Femur (tissue), 1 donor: ENCODE results near the gene PPTC7.
"Not testable (repeated sequence)": the region's sequence is repeated elsewhere in the genome, so short reads cannot be mapped to it uniquely, and the experiment has no call there.

Source experiments
- DNase-seq: peaks from one replicate; pipeline ENCODE4 v3.0.0-alpha.2; 2017

Gene PPTC7

DNA sequence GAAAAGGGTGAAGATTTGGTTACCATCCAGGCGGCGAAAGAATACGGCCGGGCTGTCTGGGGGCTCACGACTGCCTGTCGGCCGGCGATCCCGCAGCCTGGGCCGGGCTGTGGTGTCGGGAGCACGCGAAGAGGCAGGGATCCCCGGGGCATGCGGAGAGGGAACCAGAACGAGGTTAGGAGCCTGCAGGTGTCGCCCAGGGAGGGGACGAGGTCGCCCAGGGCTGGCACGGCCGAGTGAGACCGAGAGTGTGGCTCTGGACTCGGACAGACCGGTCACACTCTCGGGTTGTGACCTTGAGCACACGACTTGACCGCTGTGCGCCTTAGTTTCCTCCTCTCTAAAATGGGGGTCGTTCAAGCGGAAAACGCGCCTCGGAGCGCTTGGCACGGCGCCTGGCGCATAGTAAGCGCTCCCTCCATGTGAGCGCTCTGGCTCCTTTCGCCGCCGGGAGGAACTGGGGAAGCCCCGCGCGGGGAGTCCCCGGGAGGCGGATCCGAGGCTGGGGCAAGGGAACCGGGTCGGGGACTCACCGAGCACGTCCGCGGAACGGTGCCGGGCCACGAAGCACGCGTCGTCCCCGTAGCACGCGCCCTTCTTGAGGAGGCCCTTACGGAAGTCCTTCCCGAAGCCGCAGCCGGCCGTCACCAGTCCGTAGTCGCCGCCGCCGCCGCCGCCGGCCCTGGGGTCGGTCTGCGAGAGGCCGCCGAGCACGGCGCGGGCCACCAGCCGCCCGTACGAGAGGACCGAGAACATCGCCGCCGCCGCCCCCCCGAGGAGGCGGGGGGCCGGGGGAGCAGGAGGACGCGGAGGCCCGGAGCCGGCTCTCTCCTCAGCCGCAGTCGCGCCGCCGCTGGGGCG, 612 bp downstream of the PPTC7 start:
- DNase-seq, result peak; percentile 70

- DNase-seq, result no peak
Measured at GRCh38 chr12:110581931-110582275, 1.2 kb downstream of the PPTC7 start.

- no peak for DNase-seq
Measured at GRCh38 chr12:110579535-110580253, 3.4 kb downstream of the PPTC7 start.

DNA sequence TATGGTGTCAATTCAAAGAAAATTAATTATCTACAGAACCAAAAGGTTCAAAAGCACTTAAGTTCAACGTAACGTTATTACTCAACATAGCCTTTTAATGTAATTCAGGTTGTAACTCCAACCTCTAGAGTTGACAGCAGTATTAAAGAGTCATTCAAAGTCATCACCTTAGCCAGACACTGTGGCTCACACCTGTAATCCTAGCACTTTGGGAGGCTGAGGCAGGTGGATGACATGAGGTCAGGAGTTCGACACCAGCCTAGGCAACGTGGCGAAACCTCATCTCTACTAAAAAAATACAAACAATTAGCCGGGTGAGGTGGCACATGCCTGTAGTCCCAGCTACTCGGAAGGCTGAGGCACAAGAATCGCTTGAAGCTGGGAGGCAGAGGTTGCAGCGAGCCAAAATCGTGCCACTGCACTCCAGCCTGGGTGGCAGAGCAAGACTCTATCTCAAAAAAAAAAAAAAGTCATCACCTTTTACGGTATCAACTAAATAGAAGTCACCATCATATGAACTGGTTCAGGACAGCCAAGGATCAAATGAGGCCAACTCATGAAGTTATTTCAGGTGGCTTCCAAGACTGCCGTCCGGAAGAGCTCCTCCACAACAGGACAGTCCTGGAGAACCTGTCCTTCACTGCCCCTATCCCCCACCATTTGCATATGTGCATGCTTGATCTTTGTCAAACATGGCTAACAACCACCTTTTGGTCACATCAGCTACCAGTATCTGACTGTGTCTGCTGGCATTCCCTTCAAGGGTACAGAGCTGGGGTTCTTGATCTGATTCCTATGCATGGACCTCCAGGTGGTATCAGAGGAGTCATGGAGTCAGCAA, 4.2 kb downstream of the PPTC7 start:
- no peak for DNase-seq

DNA sequence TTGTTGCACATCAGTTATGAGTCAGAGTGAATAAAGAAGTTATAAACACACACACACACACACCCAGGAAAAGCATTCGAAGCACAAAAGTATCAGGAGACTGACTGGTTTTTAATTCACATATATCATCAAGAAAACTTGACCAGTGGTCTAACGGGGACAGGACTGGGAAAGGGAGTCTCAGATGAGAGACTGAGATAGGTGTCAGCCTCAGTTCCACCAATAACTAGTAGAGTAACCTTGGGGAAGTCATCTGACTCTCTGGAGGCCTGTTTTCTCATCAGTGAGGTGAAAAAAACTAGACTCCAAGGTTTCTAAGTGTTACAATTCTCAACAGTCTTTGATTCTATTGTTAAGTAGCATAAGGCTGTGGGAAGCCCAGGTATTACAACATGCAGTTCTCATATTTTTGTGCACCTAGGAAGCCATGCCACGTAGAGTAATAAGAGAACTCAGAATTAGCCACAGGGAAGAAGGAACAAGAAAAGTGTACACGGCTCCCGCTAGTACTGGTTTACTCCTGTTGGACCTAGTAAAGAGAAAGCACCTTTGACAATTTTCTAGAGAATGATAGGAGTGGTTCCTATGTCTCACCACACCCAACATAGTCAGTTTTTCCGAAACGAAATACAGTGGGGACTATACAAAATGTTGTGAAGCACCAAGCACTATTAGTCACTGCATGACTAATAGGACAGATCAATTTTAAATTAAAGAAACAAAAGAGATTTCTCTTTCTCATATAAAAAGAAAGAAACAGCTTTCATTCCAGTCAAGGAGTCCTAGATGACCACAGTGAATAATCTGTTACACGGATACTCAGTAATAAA, 5.0 kb downstream of the PPTC7 start:
- DNase-seq, result no peak

DNA sequence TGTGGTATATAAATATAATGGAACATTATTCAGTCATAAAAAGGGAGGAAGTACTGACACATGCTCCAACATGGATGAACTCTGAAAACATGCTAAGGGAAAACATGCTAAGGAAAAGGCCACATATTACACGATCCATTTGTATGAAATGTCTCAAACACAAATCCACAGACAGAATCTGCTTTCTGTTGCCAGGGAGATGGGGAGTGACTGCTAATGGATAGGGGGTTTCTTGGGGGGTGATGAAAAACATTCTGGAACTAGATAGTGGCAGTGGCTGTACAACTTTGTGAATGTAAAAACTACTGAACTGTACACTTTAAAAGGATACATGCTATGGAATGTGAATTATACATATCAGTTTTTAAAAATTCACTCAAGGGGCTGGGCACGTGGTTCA, 6.6 kb downstream of the PPTC7 start:
- no peak for DNase-seq

DNA sequence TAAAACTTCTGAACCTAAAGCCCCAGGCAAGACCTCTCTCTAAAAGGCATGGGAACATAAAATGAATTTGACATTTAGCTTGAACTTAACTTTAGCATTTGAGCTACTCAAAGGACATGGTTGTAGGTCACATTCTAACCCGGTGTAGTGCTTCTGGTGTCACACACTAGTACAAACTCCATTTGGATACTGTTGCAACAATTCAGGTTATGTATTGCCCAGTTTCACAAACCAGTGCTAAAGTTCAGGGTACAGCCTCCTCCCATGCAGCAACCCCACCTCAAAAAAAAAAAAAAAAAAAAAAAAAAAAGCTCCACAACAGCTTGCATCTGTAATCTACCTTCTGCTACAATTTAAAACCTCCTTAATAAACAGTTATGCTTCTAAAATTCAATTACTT, 7.8 kb downstream of the PPTC7 start:
- DNase-seq, result no peak

DNA sequence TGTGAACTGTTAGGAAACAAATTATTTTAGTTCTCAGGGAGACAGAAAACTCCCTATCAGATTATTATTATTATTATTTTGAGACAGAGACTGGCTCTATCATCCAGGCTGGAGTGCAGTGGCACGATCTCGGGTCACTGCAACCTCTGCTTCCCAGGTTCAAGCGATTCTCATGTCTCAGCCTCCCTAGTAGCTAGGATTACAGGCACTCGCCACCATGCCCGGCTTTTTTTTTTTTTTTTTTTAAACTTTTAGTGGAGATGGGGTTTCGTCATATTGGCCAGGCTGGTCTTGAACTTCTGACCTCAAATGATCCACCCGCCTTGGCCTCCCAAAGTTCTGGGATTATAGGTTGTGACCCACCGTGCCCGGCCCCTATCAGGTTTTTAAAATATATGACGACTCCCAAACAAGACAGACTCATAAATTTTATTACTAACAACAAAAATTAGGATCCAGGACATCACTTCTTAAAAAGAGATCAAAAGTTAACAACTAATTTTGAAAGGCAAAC, 8.3 kb downstream of the PPTC7 start:
- not testable (repeated sequence) for DNase-seq

GRCh38 chr12:110574044-110574443, 9.1 kb downstream of the PPTC7 start:
- no peak for DNase-seq

DNA sequence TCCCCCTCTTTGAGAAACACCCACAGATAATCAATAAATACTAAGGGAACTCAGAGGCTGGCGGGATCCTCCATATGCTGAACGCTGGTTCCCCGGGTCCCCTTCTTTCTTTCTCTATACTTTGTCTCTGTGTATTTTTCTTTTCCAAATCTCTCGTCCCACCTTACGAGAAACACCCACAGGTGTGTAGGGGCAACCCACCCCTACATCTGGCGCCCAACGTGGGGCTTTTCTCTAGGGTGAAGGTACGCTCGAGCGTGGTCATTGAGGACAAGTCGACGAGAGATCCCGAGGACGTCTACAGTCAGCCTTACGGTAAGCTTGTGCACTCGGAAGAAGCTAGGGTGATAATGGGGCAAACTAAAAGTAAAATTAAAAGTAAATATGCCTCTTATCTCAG, 12.3 kb downstream of the PPTC7 start:
- not testable (repeated sequence) for DNase-seq

GRCh38 chr12:110569838-110570237, 13.3 kb downstream of the PPTC7 start:
- DNase-seq, result not testable (repeated sequence)

DNA sequence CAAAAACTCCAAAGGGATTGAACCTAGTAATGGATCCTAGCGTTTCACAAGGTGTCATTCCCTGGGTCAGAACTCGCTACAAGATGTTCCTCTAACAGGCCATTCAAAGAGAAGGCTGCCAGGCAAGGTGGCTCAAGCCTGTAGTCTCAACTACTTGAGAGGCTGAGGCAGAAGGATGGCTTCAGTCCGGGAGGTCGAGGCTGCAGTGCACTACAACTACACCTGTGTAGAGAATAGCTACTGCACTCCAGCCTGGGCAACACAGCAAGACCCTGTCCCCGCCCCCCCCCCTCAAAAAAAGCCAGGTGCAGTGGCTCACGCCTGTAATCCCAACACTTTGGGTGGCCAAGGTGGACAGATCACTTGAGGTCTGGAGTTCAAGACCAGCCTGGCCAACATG, 14.4 kb downstream of the PPTC7 start:
- no peak for DNase-seq

GRCh38 chr12:110566993-110567392, 16.1 kb downstream of the PPTC7 start:
- DNase-seq, result no peak

- no peak for DNase-seq
Measured at GRCh38 chr12:110565894-110566871, 16.9 kb downstream of the PPTC7 start.

DNA sequence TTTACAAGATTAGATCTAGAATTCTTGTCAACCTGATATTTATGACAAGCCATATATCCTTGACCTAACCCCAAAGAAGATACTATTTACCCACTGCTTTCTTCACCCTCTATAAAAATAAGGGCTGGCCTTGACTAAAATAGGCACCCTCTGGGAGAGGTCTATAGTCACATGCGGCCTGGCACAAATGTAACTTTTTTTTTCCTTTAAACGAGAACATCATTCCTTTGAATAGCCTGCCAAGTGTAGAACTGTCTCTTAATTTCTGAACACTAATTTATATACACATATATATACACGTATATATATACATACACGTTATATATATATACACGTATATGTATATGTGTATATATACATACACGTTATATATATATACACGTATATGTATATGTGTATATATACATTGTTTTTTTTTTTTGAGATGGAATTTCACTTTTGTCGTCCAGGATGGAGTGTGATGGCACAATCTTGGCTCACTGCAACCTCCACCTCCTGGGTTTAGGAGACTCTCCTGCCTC, 18.6 kb downstream of the PPTC7 start:
- DNase-seq, result no peak

DNA sequence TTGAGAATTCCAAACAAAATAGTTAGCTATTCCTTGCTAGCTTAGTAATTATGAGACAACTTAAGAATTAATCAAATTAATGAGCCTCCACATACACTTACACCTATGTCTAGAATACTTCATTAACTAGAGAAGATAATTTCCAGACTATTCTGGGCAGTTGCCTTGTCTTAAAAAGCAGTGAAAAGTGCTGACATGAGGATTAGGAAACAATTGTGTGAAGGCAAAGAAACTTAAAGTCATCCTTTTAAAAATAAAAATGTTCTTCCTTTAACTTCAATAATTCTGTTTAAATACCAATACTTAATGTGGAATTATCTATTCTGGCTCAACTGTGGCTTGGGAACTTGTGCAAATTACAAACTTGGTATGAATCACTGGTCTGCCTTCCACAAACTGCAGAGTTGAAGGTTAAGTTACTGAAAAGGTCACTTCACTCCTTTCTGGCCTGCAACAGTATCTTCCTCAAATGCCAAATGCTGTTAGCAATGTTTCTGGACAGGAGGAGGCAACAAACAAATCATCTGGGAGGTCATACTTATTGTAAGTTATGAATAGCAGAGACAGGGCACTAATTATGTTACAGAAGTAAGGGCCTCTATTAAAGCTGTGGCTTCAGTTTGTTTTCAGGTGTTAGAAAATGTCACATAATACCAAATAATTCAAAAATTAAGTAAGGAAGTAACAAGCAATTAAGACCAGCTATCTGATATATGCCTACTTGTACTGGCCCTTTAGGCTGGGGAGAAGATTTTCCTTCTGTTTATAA, 19.2 kb downstream of the PPTC7 start:
- no peak for DNase-seq

- not testable (repeated sequence) for DNase-seq
Measured at GRCh38 chr12:110562386-110562785, 20.7 kb downstream of the PPTC7 start.

DNA sequence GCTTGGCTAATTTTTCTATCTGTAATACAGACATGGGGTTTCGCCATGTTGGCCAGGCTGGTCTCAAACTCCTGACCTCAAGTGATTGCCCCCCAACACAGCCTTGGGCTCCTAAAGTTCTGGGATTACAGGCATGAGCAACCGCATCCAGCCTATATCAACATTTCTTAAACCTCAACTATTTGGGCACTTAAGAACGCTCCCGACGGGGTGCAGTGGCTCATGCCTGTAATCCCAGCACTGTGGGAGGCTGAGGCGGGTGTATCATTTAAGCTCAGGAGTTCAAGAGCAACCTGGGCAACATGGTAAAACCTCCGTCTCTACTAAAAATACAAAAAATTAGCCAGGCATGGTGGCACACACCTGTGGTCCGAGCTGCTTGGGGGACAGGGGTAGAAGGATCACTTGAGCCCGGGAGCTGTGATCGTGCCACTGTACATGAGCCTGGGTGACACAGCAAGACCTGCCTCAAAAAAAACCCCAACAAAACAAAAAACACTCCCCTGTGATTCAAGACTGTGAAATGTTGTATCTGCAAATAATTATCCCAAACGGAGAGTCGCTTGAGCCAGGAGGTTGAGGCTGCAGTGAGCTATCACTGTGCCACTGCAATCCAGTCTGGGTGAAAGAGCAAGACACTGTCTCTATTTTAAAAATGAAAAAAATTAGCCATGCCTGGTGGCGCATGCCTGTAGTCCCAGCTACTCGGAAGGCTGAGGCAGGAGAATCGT, 21.5 kb downstream of the PPTC7 start:
- no peak for DNase-seq

GRCh38 chr12:110560946-110561345, 22.2 kb downstream of the PPTC7 start:
- no peak for DNase-seq
